CD14-positive monocyte (primary cell): ENCODE results near the gene MAX. TPM values are rescaled to one million over a fixed set of nuclear protein-coding genes. Genes with fewer than 3 reads are reported as not detected.

ENCODE experiments used
- DNase-seq, 3 donors: peaks; one replicate each; pipeline ENCODE4 v3.0.0-alpha.2; 2011 to 2022
- H2AFZ ChIP-seq: 2 replicates; pipeline ENCODE4 v1.6.0; 2012; ENCODE audit warnings: mild to moderate bottlenecking, low read depth, low read length, inconsistent platforms; ENCODE audit not compliant: insufficient read depth, poor library complexity, severe bottlenecking
- H3K27ac ChIP-seq, 2 donors: 1 replicate in 1 of 2; 2 replicates in 1 of 2; pipeline ENCODE4 v1.5.1; 2012 to 2013; ENCODE audit warnings: low read length in 2 of 2, control low read depth in 1 of 2, inconsistent platforms in 1 of 2, low read depth in 1 of 2, mild to moderate bottlenecking in 1 of 2
- H3K27me3 ChIP-seq, 2 donors: one replicate each; pipeline versions ENCODE4 v1.6.0 to v1.6.1; 2011 to 2013; ENCODE audit warnings: low read length in 2 of 2; ENCODE audit not compliant: control insufficient read depth in 2 of 2, insufficient read depth in 2 of 2
- H3K36me3 ChIP-seq, 2 donors: replicated peaks in 1 of 2; 1 replicate in 1 of 2; 2 replicates in 1 of 2; pipeline versions ENCODE4 v1.5.1 to v1.6.1; 2012 to 2013; ENCODE audit warnings: low read length in 2 of 2, control low read depth in 1 of 2, inconsistent platforms in 1 of 2, mild to moderate bottlenecking in 1 of 2; ENCODE audit not compliant: insufficient read depth in 2 of 2, control insufficient read depth in 1 of 2
- H3K4me1 ChIP-seq, 2 donors: 1 replicate in 1 of 2; 2 replicates in 1 of 2; pipeline versions ENCODE4 v1.5.1 to v1.6.1; 2012 to 2013; ENCODE audit warnings: low read length in 2 of 2, control low read depth in 1 of 2, inconsistent platforms in 1 of 2, mild to moderate bottlenecking in 1 of 2, moderate library complexity in 1 of 2; ENCODE audit not compliant: insufficient read depth in 2 of 2, control insufficient read depth in 1 of 2
- H3K4me2 ChIP-seq: replicated peaks from 2 replicates; pipeline ENCODE3; 2012; ENCODE audit warnings: low read length, moderate library complexity, mild to moderate bottlenecking; ENCODE audit not compliant: poor library complexity, severe bottlenecking; ENCODE audit errors: extremely low read depth
- H3K4me3 ChIP-seq, 3 experiments: fragments of 200-600 bp in 1 of 3; sonication (generic) in 1 of 3; replicated peaks in 1 of 3; 1 replicate in 2 of 3; 2 replicates in 1 of 3; pipeline ENCODE4 v1.5.1; 2011 to 2013; ENCODE audit warnings: low read length in 3 of 3, mild to moderate bottlenecking in 3 of 3, control low read depth in 2 of 3, low read depth in 2 of 3, inconsistent platforms in 1 of 3, moderate library complexity in 1 of 3
- H3K79me2 ChIP-seq: 2 replicates; pipeline ENCODE4 v1.6.0; 2012; ENCODE audit warnings: mild to moderate bottlenecking, control low read depth, inconsistent platforms, low read length, moderate library complexity; ENCODE audit not compliant: insufficient read depth
- H3K9ac ChIP-seq: 2 replicates; pipeline ENCODE4 v1.6.0; 2017; ENCODE audit warnings: low read length, mild to moderate bottlenecking; ENCODE audit not compliant: insufficient read depth, poor library complexity, severe bottlenecking
- H3K9me3 ChIP-seq, 2 donors: replicated peaks in 1 of 2; 1 replicate in 1 of 2; 2 replicates in 1 of 2; pipeline versions ENCODE4 v1.5.1 to v1.6.1; 2012 to 2013; ENCODE audit warnings: low read length in 2 of 2, control low read depth in 1 of 2; ENCODE audit not compliant: control insufficient read depth in 1 of 2, insufficient read depth in 1 of 2
- H4K20me1 ChIP-seq: 2 replicates; pipeline ENCODE4 v1.6.0; 2012; ENCODE audit warnings: mild to moderate bottlenecking, low read length, control low read depth, moderate library complexity; ENCODE audit not compliant: insufficient read depth
- H3K27ac Mint-ChIP-seq, 7 donors: one replicate each; pipeline ENCODE4 v1.8.0; 2020; ENCODE audit warnings: mild to moderate bottlenecking in 7 of 7, mixed read lengths in 7 of 7, moderate library complexity in 6 of 7, inconsistent platforms in 2 of 7
- H3K27me3 Mint-ChIP-seq, 3 donors: one replicate each; pipeline ENCODE4 v1.8.0; 2021 to 2022; ENCODE audit warnings: low read depth in 3 of 3, mild to moderate bottlenecking in 3 of 3, mixed read lengths in 3 of 3, moderate library complexity in 3 of 3, inconsistent platforms in 1 of 3
- H3K36me3 Mint-ChIP-seq, 2 donors: one replicate each; pipeline ENCODE4 v1.8.0; 2020; ENCODE audit warnings: mixed read lengths in 2 of 2, inconsistent platforms in 1 of 2, mild to moderate bottlenecking in 1 of 2
- H3K4me1 Mint-ChIP-seq: one replicate; pipeline ENCODE4 v1.8.0; 2020; ENCODE audit warnings: mild to moderate bottlenecking, mixed read lengths
- H3K4me3 Mint-ChIP-seq, 2 donors: one replicate each; pipeline ENCODE4 v1.8.0; 2020; ENCODE audit warnings: mild to moderate bottlenecking in 2 of 2, mixed read lengths in 2 of 2, moderate library complexity in 1 of 2
- H3K9me3 Mint-ChIP-seq, 7 donors: one replicate each; pipeline ENCODE4 v1.8.0; 2020 to 2022; ENCODE audit warnings: mixed read lengths in 7 of 7, mild to moderate bottlenecking in 6 of 7, moderate library complexity in 6 of 7, inconsistent platforms in 2 of 7
- WGBS: methylation state at CpG from one replicate; pipeline ENCODE4 v1.1.5; 2013; ENCODE audit warnings: missing lambda C conversion rate; ENCODE audit not compliant: insufficient coverage; 5-methylcytosine and 5-hydroxymethylcytosine counted together
- intact Hi-C, 2 donors: fragments of 100-400 bp; cut with micrococcal nuclease; formaldehyde crosslinking; loops; one replicate each; pipeline versions ENCODE4 v1.15.0 to v1.15.1; 2023
- polyA plus RNA-seq, 3 donors: library from polyadenylated mRNA; depleted of rRNA in 1 of 3; unstranded in 2 of 3; stranded (reverse) in 1 of 3; fragments of 300-500 nt in 2 of 3; fragments of >200 nt in 1 of 3; fragmentation: Illumina TruSeq in 2 of 3; gene quantifications; 1 replicate in 2 of 3; 2 replicates in 1 of 3; pipeline ENCODE4 v1.2.3, GENCODE V29; 2012 to 2021
- TF ChIP-seq, protein P1 (sequence below): fragments of 200-600 bp; IDR thresholded peaks from one replicate; pipeline ENCODE4 v1.8.0; 2022; ENCODE audit warnings: antibody characterized with exemption, mild to moderate bottlenecking

Gene MAX
- polyA plus RNA-seq, 3 donors, result 78.2 to 87.0 (median 81.5) TPM

DNA sequence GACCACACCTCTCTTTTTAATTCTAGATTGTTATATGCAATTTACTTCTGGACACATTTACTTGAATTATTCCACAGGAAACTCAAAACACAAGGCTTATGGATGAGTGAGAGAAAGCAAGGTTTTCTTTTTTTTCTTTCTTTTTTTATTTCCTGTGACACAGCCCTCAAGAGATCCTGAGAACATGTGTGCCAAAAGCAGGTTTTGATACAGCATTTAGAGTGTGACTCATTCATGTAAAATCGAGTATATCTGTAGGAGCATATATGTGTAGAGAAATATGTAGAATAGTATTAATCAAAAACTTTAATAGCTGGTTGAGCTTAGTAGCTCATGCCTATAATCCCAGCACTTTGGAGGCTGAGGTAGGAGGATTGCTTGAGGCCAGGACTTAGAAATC lies 4.4 kb upstream of the MAX start:
- H3K27ac ChIP-seq, result no peak overlapping the region
- H3K9me3 Mint-ChIP-seq, result peaks cover 0 to 3% (median 0%) of the 10 kb centered on the region in 7 donors
- no peaks in the 10 kb centered on the region for H3K36me3 ChIP-seq
- H3K4me1 Mint-ChIP-seq, result peaks cover 6% of the 10 kb centered on the region
- no peak overlapping the region for H3K4me3 Mint-ChIP-seq
- no CpG with 5 or more reads among the region's 1 CpG for WGBS
- peaks cover 0 to 6% (median 5%) of the 10 kb centered on the region in 3 donors for H3K27me3 Mint-ChIP-seq
- H3K27ac Mint-ChIP-seq, result no peak overlapping the region
- H4K20me1 ChIP-seq, result no peaks in the 10 kb centered on the region
- H2AFZ ChIP-seq, result no peak overlapping the region
- TF ChIP-seq, protein P1, sequence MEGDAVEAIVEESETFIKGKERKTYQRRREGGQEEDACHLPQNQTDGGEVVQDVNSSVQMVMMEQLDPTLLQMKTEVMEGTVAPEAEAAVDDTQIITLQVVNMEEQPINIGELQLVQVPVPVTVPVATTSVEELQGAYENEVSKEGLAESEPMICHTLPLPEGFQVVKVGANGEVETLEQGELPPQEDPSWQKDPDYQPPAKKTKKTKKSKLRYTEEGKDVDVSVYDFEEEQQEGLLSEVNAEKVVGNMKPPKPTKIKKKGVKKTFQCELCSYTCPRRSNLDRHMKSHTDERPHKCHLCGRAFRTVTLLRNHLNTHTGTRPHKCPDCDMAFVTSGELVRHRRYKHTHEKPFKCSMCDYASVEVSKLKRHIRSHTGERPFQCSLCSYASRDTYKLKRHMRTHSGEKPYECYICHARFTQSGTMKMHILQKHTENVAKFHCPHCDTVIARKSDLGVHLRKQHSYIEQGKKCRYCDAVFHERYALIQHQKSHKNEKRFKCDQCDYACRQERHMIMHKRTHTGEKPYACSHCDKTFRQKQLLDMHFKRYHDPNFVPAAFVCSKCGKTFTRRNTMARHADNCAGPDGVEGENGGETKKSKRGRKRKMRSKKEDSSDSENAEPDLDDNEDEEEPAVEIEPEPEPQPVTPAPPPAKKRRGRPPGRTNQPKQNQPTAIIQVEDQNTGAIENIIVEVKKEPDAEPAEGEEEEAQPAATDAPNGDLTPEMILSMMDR, result no peak
- no peak overlapping the region for H3K4me3 ChIP-seq
- H3K79me2 ChIP-seq, result peaks cover 6% of the 10 kb centered on the region
- no peak overlapping the region for H3K4me2 ChIP-seq
- H3K9ac ChIP-seq, result no peak overlapping the region
- DNase-seq, result no peak
- peaks cover 7 to 11% of the 10 kb centered on the region in 2 donors for H3K4me1 ChIP-seq
- no peaks in the 10 kb centered on the region for H3K27me3 ChIP-seq
- H3K9me3 ChIP-seq, result no peaks in the 10 kb centered on the region
- intact Hi-C loops, result loop anchor here (10.0 kb wide), 1 partner anchor 192 kb away; the partner anchor contains the start of gene CHURC1 (in 2 of the 2)
- H3K36me3 Mint-ChIP-seq, result no peaks in the 10 kb centered on the region

DNA sequence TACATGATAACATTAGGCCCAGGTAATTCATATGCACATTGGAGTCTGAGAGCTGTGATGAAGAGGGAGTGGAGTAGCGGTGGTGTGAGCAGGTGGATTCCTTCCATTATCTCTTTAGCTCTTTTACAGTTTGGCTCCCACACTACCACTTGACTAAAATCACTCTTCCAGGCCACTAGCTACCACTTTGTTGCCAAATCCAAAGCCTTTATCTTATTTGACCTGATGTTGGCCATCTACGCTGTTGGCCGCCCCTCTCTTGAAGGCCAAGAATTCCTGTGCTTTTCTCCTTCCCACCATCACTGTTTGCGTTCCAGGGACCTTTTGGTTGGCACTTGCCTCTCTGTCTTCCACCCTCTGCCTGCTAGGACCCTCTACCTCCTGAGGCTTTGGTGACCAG lies 4.0 kb upstream of the MAX start:
- Mint-ChIP-seq H3K4me3 (no peak overlapping the region), H3K27me3 (peaks cover 0 to 6% (median 2%) of the 10 kb centered on the region in 3 donors), H3K9me3 (peaks cover 0 to 3% (median 0%) of the 10 kb centered on the region in 7 donors), H3K27ac (no peak overlapping the region), H3K4me1 (peaks cover 6% of the 10 kb centered on the region), H3K36me3 (no peaks in the 10 kb centered on the region)
- Histone ChIP-seq H3K9ac (no peak overlapping the region), H2AFZ (no peak overlapping the region), H4K20me1 (no peaks in the 10 kb centered on the region), H3K4me3 (no peak overlapping the region), H3K9me3 (no peaks in the 10 kb centered on the region), H3K27me3 (no peaks in the 10 kb centered on the region), H3K4me1 (peaks cover 7 to 11% of the 10 kb centered on the region in 2 donors), H3K36me3 (no peaks in the 10 kb centered on the region), H3K79me2 (peaks cover 10% of the 10 kb centered on the region), H3K4me2 (no peak overlapping the region), H3K27ac (no peak overlapping the region)
- 100% methylated on average over 3 of the region's 4 CpGs for WGBS
- no peak for DNase-seq
- TF ChIP-seq, protein P1, result no peak
- intact Hi-C loops, result loop anchor here (10.0 kb wide), 1 partner anchor 192 kb away; the partner anchor contains the start of gene CHURC1 (in 2 of the 2)
